HG03571 (cell line): Measurements from ENCODE around the gene PCDH20.
"Not testable (repeated sequence)": the region's sequence is repeated elsewhere in the genome, so short reads cannot be mapped to it uniquely, and the experiment has no call there.

Source experiments
- ATAC-seq: cut with Tn5 transposase; IDR thresholded peaks from one replicate; pipeline ENCODE4 v1.9.1; 2021; ENCODE audit not compliant: unreplicated experiment

PCDH20 gene, protein sequence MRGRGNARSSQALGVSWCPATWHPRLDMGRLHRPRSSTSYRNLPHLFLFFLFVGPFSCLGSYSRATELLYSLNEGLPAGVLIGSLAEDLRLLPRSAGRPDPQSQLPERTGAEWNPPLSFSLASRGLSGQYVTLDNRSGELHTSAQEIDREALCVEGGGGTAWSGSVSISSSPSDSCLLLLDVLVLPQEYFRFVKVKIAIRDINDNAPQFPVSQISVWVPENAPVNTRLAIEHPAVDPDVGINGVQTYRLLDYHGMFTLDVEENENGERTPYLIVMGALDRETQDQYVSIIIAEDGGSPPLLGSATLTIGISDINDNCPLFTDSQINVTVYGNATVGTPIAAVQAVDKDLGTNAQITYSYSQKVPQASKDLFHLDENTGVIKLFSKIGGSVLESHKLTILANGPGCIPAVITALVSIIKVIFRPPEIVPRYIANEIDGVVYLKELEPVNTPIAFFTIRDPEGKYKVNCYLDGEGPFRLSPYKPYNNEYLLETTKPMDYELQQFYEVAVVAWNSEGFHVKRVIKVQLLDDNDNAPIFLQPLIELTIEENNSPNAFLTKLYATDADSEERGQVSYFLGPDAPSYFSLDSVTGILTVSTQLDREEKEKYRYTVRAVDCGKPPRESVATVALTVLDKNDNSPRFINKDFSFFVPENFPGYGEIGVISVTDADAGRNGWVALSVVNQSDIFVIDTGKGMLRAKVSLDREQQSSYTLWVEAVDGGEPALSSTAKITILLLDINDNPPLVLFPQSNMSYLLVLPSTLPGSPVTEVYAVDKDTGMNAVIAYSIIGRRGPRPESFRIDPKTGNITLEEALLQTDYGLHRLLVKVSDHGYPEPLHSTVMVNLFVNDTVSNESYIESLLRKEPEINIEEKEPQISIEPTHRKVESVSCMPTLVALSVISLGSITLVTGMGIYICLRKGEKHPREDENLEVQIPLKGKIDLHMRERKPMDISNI

DNA sequence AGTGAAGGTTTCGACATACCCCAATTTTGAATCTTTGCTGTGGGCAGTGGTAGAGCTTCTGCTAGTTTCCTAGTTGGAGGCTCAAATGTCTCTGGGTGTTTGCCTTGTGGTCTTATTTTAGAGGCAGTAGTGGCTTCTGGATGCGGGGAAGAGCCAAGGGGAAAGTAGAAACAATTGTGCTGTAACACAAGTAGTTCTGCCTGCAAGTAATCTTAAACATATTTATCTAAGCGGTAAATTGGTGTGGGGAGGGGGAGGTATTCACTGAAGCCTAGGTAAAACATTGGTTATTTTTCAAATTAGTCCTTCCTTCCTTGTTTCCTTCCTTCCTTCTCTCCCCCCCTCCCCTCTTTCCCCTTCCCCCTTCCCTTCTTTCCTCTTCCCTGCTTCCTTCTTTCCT, at the start of gene PCDH20:
Gene PCDH20, minus strand, starts transcription at position 101 of the 400 bp plus-strand sequence. CDS start 691 bp downstream, outside the sequence.
- no peak for ATAC-seq

DNA sequence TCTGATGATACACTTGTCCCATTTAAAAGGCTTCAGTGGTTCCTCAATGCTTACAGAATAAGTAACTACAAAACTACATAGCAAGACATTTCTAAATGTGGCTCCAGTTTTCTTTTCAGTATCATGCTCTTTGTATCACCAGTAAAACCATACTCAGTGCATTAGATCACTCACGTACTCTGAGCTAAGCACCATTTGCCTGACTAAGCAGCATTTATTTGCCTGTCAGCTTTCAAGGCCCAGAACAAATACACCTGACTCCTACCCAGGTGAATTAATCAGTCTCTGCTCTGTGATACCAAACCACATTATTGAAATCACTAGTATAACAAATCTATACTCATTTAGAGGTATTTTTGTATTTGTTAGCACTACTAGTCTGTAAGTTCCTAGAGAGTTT, 47.4 kb upstream of the PCDH20 start:
- ATAC-seq = no peak

DNA sequence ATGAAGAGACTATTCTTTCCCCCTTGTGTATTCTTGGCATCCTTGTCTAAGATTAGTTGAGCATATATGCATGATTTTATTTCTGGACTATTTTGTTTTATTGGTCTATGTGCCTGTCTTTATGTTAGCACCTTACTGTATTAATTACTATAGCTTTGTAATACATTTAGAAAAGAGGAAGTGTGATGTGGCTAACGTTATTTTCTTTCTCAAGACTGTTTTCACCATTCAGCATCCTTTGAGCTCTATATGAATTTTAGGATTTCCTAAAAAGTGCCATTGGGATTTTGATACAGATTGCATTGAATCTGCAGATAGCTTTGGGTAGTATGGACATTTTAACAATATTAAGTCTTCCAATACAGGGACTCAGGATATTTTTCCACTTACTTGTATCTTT, 37.5 kb upstream of the PCDH20 start:
- ATAC-seq = no peak

DNA sequence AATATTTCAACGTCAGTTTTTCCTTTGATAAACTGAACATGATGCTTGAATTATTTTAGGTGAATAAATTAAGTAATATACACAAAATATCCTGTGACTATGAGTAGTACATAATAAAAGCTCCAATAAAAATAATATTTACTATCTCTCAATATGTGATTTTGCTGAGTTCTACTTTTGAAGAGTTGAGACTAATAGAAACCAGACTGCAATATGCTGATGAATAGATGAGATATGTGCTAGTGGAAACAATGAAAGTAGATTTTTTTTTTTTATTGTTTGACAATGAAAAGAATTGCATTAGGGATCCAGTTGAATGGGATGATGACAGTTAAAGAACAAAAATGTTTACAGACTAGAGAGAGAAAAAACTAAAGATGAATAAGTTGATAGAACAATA, 16.4 kb upstream of the PCDH20 start:
- no peak for ATAC-seq

DNA sequence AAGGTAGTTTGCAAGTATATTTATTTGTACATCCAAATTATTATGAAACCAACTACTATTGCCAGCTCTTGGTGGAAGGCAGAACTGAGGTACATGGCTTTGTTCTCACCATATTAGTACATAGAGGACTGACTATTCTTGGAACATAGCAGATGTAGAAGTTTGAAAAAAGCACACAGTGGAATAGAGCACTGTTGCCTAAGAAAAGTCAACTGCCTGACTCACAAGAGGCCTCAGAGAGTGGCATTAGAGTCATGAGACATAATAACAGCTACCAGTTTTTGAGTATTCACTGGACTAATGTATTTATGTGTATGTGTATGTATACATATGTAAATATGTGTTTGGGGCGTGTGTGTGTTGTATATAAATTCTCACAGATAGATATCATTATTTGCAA, 8.3 kb upstream of the PCDH20 start:
- ATAC-seq = no peak

DNA sequence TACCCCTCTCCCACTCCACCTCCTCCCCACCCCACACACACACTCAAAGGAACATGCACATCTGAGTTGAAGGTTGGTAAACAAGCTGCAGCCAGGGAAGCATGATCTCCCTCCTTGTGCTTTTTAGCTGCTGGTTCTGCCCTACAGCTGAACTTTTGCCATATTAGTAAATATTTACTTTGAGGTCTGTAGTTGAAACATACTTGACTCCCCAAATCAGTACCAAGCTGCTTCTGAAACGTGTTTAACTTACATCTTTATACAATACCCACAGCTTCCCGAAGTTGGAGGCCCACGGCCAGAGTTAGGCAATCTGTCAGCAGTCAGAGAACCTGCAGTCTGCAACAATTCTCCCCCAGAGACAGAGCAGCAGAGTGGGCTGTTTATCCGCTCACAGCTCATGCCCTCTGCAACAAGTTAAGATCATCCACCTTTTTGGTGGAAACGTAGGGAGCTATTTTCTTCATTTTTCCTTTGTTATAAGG, 1.5 kb upstream of the PCDH20 start:
- no peak for ATAC-seq

DNA sequence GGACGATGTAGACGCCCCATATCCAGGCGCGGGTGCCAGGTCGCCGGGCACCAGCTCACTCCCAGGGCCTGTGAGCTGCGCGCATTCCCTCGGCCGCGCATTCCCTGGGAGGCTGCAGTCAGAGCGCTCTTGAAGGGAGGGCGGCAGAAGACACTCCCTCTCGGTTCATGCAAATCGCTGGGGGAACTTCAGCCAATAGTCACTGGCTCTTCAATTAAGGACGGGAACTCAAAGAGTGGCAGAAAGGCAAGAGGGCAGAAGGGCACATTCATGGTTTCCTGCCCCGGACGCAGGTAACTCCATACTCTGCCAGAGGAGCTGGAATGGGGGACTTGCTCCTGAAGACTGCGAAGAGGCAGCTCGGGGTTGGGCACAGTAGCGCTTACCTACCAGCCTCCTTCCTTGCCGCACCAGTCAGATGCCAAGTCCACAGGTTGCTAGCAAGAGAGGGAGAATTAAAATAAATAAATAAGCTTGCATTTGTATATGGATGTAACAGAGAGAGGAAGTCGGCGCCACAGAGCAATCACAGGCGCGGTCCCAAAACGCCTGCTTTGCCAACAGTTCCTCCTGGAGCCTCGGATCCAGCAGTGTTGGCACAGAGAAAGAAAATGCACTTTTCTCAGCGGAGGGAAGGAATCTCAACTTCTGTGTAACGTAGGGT, 459 bp downstream of the PCDH20 start:
- no peak for ATAC-seq

DNA sequence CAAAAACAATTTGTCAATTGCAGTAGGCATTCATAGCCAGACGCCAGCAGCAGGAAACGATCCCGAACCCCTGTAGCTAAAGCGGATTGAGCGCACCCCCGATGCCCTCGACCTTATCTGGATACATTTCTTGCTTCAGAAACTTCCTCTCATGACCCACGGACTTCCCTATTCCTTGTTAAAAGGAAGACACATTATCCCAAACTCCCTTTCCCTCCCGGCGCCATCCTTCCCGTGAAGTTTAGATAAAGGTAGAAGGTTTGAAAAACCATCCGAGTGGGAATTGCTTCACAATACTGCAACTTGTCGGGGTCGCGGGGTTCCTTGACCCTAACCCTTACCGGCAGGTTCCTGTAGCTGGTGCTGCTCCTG, 977 bp downstream of the PCDH20 start:
- no peak for ATAC-seq

DNA sequence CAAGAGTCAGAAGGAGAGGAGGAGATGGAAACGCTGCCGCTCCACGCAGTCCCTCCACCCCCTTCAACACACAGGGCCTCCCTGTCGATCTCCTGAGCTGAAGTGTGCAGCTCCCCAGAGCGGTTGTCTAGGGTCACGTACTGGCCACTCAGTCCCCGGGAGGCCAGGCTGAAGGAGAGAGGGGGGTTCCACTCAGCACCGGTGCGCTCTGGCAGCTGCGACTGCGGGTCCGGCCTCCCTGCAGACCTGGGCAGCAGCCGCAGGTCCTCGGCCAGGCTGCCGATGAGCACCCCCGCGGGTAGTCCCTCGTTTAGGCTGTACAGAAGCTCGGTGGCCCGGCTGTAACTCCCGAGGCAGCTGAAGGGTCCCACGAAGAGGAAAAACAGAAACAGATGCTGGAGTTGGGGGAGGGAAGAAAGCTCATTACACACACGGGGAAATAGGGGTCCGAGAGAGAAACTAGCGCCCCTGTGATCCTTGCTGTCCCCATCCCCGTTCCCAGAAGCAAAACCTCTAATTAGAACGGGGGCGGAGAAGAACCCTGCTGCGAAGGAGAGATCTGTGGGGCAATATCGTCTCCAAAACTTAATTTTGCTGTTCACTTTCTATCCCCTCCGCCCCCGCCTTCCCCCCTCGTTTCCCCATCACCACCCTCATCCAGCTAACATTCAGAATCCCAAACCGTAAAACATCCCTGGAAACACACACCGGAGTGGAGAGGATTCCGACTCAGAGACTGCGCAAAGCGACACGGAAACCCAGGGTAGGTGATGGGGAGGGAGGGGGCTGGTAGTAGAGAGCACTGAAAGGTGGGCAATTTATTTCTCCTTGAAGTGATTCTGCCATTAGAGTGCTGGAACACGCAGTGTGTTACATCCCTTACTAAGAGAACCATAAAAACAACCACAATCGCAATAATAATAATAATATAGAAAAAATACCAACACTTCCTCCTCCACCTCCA, 1.8 kb downstream of the PCDH20 start:
- no peak for ATAC-seq

DNA sequence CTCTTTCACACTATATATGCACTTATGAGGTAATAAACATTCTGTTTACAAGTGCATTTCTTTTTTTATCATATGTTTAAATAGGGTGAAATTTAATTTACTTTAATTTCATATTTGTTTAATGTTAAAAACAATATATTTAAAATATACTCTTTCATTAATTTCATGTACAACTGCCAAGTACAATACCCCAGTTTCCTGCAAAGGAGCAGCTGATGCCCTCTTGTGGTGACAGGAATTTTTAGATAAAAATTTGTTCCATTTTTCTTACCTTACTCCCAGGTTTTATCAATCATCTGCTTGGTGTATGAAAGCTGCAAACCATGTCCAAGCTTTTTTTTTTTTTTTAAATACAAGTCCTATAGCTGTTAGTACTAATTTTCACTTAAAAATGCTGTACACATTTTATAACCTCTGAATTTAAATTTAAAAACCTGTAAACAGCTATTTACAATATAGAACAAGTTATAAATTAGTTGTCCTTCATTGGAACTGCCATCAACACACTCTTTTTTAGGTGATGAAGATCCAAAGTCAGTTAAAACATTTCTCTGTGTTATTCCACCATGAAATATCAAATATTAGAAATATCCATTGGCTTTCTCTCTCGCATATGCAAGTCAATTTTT, 4.9 kb downstream of the PCDH20 start:
- ATAC-seq = no peak

DNA sequence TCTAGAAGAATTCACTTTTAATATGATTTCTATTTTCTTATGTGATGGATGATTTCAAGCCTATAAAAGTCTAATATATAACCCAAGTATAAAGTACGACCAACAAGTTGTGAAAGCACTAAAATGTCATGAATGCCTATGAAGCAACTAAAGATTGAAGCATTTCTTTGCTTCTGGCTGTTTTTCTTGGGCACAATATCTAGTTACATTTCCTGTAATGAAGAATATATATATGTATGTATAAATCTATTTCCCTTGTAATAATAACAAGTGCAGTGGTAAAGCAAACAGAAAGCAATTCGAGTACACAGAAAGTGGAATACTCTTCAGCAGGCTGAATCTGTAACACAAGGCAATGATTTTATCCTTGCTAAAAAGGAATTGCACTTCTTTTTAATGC, 5.4 kb downstream of the PCDH20 start:
- no peak for ATAC-seq

DNA sequence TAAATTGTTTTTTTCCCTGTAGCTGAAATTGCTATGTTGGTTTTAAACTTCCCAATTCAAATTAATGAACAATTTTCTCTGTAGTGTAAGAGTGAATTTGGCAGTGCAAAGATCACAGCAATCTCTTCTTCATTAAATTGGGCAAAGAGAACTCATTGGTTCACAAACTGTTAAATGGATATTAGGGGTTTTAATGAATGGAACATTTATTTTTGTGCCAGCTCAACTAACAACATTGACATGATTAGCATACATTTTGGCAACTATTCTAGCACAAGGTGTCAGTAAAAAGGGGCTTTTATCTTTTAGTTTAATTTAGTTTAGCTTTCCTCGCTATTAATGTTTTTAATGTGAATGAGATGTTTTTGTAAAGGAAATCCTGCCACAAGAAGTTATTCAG, 7.1 kb downstream of the PCDH20 start:
- no peak for ATAC-seq

DNA sequence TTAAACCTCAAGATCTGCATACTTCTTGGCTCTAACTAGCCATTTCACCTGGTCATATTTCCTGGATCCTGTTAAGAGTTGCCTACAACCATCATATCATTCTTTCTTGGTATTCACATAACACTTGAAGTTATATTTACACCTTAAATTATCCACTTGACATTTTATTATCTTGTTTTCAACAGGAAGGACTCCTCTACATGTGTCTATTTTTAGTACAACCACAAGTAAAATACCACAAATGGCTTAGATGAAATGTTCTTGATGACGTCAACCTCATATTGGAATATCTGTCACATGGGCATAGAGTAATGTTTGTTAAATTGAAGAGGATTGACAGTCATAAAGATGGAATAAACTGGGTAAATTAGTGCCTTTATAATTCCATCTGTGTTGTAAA, 9.4 kb downstream of the PCDH20 start:
- no peak for ATAC-seq

DNA sequence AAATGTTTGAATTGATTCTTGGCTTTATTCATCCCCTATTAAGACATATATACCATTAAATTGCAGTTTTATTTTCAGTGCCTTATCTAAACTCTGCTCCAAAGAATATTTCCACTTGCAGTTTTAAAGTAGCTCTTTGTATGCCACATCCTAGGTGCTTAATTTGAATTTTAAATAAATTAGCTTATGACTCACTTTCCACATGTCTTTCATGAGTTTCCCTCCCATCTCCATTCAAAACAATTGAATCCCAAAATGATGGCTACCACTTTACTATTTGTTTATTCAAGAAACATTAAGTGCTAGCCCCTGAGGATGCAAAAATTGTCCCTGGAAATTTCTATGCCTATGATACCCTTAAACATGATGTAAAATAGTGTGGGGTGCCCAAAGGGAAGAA, 19.5 kb downstream of the PCDH20 start:
- no peak for ATAC-seq

DNA sequence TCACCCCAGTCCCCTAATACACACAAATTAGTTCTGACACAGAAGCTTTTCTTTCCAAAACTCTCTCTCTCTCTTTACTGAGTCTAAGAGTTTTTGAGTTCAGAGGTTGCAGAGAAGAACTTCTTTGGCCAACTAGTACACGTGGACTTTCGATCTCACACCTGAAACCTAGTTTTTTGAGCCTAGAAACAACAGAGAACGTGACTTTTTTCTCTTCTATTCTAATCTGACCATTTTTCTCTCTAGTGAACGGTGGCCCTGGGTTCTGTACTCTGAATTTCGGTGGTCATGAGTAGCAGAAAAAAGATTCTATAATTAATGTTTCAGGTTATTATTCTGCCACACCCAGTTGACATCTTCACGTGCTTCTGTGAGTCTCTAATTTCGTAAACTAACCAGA, 24.2 kb downstream of the PCDH20 start:
- ATAC-seq = no peak

DNA sequence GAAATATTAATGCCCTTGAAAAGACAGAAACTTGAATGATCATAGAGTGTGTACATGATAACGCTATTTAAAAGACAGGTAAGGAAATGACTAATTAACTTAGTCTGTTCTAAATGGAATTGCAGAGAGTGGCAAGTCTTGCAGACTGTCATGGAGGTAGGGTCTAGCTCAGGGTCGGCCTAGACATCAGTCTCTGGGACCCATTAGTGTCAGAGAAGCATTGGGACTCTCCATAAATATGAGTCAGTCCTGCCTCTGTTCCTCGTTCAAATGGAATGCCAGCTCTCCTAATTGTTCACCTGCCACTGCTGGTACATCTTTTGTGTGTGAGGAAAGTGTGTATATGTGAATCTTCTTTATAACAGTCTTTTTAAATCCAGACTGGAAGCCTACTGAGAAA, 28.0 kb downstream of the PCDH20 start:
- ATAC-seq = no peak

DNA sequence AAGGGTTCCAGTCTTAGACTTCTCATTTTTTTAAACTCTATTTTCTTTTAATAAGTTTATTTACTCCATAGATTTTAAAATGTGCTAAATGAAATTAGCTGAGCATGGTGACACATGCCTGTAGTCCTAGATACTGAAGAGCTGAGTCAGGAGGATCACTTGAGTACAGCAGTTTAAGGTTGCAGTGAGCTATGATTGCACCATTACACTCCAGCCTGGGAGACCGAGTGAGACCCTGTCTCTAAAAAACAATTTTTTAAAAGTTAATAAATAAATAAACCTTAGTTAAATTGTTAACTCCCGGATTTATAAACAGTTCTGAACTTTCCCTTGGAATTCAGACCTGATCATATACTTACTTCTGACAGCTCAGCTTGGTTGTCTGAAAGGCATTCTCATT, 32.5 kb downstream of the PCDH20 start:
- no peak for ATAC-seq

DNA sequence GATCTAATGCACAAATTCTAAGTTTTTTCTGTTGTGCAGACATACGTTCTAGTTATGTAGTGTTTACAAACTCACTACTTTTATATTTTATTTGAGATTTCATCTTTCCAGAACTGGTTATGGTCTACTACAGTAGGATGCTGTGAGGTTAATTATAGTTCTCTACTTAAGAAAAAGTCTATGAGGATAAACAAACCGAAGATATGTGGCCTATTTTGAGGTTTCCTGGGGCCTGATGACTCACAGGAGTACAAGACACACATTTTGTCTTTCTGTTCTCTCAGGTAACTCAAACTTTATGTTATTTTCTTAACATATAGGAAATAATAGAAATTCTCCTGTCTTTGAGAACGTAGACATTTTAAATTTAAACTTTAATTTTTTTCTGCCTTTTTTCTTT, 45.1 kb downstream of the PCDH20 start:
- no peak for ATAC-seq

DNA sequence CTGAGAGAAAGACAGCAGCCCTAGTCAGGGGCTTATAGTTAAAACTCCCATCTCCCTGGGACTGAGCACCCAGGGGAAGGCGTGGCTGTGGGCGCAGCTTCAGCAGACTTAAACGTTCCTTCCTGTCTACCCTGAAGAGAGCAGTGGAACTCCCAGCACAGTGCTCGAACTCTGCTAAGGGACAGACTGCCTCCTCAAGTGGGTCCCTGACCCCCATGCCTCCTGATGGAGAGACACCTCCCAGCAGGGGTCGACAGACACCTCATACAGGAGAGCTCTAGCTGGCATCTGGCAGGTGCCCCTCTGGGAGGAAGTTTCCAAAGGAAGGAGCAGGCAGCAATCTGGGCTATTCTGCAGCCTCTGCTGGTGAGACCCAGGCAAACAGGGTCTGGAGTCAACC, 51.0 kb downstream of the PCDH20 start:
- not testable (repeated sequence) for ATAC-seq

DNA sequence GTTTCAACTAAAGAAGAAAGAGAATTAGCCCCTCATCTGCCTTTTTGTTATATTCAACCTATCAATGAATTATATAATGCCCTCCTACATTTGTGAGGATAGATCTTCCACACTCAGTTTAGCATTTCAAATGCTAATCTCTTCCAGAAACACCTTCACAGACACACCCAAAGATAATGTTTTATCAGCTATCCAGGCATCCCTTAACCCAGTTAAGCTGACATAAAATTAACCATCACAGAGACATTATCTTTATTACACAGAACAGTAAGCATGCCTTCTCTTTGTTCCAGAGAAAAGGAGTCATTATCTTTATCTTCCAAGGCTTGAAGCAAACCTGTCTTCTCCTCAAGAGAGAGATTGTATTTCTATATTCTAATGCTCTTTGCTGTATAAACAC, 53.1 kb downstream of the PCDH20 start:
- no peak for ATAC-seq
